Activated naive CD4-positive, alpha-beta T cell (primary cell): ENCODE data around the gene ZFYVE1.
"Not testable (repeated sequence)": the region's sequence is repeated elsewhere in the genome, so short reads cannot be mapped to it uniquely, and the experiment has no call there.

Experiments
- DNase-seq, 4 experiments: peaks; one replicate each; lab custom pipeline; 2025; lab: John Stamatoyannopoulos, UW

ZFYVE1 gene

GRCh38 chr14:72956741-72957140, 70.2 kb downstream of the ZFYVE1 start:
- DNase-seq = not testable (repeated sequence)

- DNase-seq = no peak
Measured at GRCh38 chr14:72952171-72952570, 74.7 kb downstream of the ZFYVE1 start.

- peak in 3 of 4 experiments; percentile 39 to 59 (median 45) for DNase-seq
Measured at GRCh38 chr14:72948481-72949138, 78.3 kb downstream of the ZFYVE1 start.

GRCh38 chr14:72947366-72948160, 79.3 kb downstream of the ZFYVE1 start:
- DNase-seq = no peak

GRCh38 chr14:72946491-72946890, 80.4 kb downstream of the ZFYVE1 start:
- no peak for DNase-seq

GRCh38 chr14:72945356-72946027, 81.4 kb downstream of the ZFYVE1 start:
- DNase-seq = no peak

GRCh38 chr14:72943876-72944430, 83.0 kb downstream of the ZFYVE1 start:
- DNase-seq = no peak

GRCh38 chr14:72942934-72943333, 84.0 kb downstream of the ZFYVE1 start:
- no peak for DNase-seq

- no peak for DNase-seq
Measured at GRCh38 chr14:72941286-72941985, 85.5 kb downstream of the ZFYVE1 start.

- DNase-seq = no peak
Measured at GRCh38 chr14:72939630-72940029, 87.3 kb downstream of the ZFYVE1 start.

- DNase-seq = no peak
Measured at GRCh38 chr14:72932893-72933292, 94.0 kb downstream of the ZFYVE1 start.

GRCh38 chr14:72929316-72930080, 97.4 kb downstream of the ZFYVE1 start:
- DNase-seq = no peak

- DNase-seq = no peak
Measured at GRCh38 chr14:72928872-72929271, 98.0 kb downstream of the ZFYVE1 start.

- peak; percentile 74 to 90 (median 84) for DNase-seq
Measured at GRCh38 chr14:72926292-72927028, 100.4 kb downstream of the ZFYVE1 start, which contains the start of gene DCAF4. TSS of gene DCAF4 (plus strand) at chr14:72926464. CDS start at chr14:72937979, 11,515 bp downstream.

- DNase-seq = no peak
Measured at GRCh38 chr14:72925815-72926291, 101.1 kb downstream of the ZFYVE1 start.

GRCh38 chr14:72925171-72925759, 101.6 kb downstream of the ZFYVE1 start:
- DNase-seq = no peak

GRCh38 chr14:72924337-72924736, 102.6 kb downstream of the ZFYVE1 start:
- no peak for DNase-seq

GRCh38 chr14:72921396-72921795, 105.5 kb downstream of the ZFYVE1 start:
- no peak for DNase-seq

- no peak for DNase-seq
Measured at GRCh38 chr14:72920008-72920407, 106.9 kb downstream of the ZFYVE1 start.
